ENCODE results near the gene LRMDA. TPM values are rescaled to one million over a fixed set of nuclear protein-coding genes. Genes with fewer than 3 reads are reported as not detected.

Gene LRMDA
- total and polyA plus RNA-seq, 2 donors from 2014 or later, result 23.2 to 48.6 TPM

GRCh38 chr10:76209135-76209534, 777.7 kb downstream of the LRMDA start:
- peaks cover 0 to 3% (median 0%) of the 10 kb centered on the region in 3 donors for H3K4me1 ChIP-seq (ENCODE audit: control insufficient read depth in 2 of 3, insufficient read depth in 2 of 3, low read depth in 1 of 3, low read length in 3 of 3)
- TF ChIP-seq CTCF (IDR thresholded peaks at IDR 0.05; ENCODE audit: borderline replicate concordance, extremely low read depth, insufficient read depth), result no peak
- DNase-seq (no peak), FAIRE-seq (no peak)
- no peaks in the 10 kb centered on the region for H3K9me3 ChIP-seq (ENCODE audit: control insufficient read depth in 2 of 3, insufficient read depth in 1 of 3, low read length in 3 of 3)
- no peak overlapping the region for H3K9ac ChIP-seq (ENCODE audit: low read length in 3 of 3)
- H3K27ac ChIP-seq (ENCODE audit: low read depth in 2 of 2, low read length in 2 of 2), result no peak overlapping the region
- H3K27me3 ChIP-seq (ENCODE audit: control insufficient read depth, insufficient read depth, low read length), result no peaks in the 10 kb centered on the region
- no peak overlapping the region for H3K4me3 ChIP-seq (ENCODE audit: low read length in 3 of 3)
- no peaks in the 10 kb centered on the region for H3K36me3 ChIP-seq (ENCODE audit: control insufficient read depth in 2 of 3, insufficient read depth in 3 of 3, low read length in 3 of 3)
- intact Hi-C loops (cut with DNase I), result no loop called here

- DNase-seq (no peak), FAIRE-seq (no peak)
- Histone ChIP-seq H3K9me3 (ENCODE audit: control insufficient read depth in 2 of 3, insufficient read depth in 1 of 3, low read length in 3 of 3) (no peaks in the 10 kb centered on the region), H3K27ac (ENCODE audit: low read depth in 2 of 2, low read length in 2 of 2) (no peak overlapping the region), H3K4me3 (ENCODE audit: low read length in 3 of 3) (no peak overlapping the region), H3K27me3 (ENCODE audit: control insufficient read depth, insufficient read depth, low read length) (no peaks in the 10 kb centered on the region), H3K36me3 (ENCODE audit: control insufficient read depth in 2 of 3, insufficient read depth in 3 of 3, low read length in 3 of 3) (no peaks in the 10 kb centered on the region), H3K9ac (ENCODE audit: low read length in 3 of 3) (no peak overlapping the region), H3K4me1 (ENCODE audit: control insufficient read depth in 2 of 3, insufficient read depth in 2 of 3, low read depth in 1 of 3, low read length in 3 of 3) (peaks cover 0 to 3% (median 0%) of the 10 kb centered on the region in 3 donors)
- TF ChIP-seq CTCF (IDR thresholded peaks at IDR 0.05; ENCODE audit: borderline replicate concordance, extremely low read depth, insufficient read depth), result no peak
- intact Hi-C loops (cut with DNase I), result no loop called here
Measured at GRCh38 chr10:76210211-76210610, 778.8 kb downstream of the LRMDA start.

- no peaks in the 10 kb centered on the region for H3K27me3 ChIP-seq (ENCODE audit: control insufficient read depth, insufficient read depth, low read length)
- H3K9me3 ChIP-seq (ENCODE audit: control insufficient read depth in 2 of 3, insufficient read depth in 1 of 3, low read length in 3 of 3), result no peaks in the 10 kb centered on the region
- intact Hi-C loops (cut with DNase I), result no loop called here
- H3K4me1 ChIP-seq (ENCODE audit: control insufficient read depth in 2 of 3, insufficient read depth in 2 of 3, low read depth in 1 of 3, low read length in 3 of 3), result no peaks in the 10 kb centered on the region
- no peak overlapping the region for H3K27ac ChIP-seq (ENCODE audit: low read depth in 2 of 2, low read length in 2 of 2)
- no peaks in the 10 kb centered on the region for H3K36me3 ChIP-seq (ENCODE audit: control insufficient read depth in 2 of 3, insufficient read depth in 3 of 3, low read length in 3 of 3)
- no peak for TF ChIP-seq CTCF (IDR thresholded peaks at IDR 0.05; ENCODE audit: borderline replicate concordance, extremely low read depth, insufficient read depth)
- FAIRE-seq, result no peak
- no peak for DNase-seq
- H3K9ac ChIP-seq (ENCODE audit: low read length in 3 of 3), result no peak overlapping the region
- no peak overlapping the region for H3K4me3 ChIP-seq (ENCODE audit: low read length in 3 of 3)
Measured at GRCh38 chr10:76211691-76212090, 780.3 kb downstream of the LRMDA start.

GRCh38 chr10:76213876-76214275, 782.5 kb downstream of the LRMDA start:
- Histone ChIP-seq H3K4me3 (ENCODE audit: low read length in 3 of 3) (no peak overlapping the region), H3K27ac (ENCODE audit: low read depth in 2 of 2, low read length in 2 of 2) (no peak overlapping the region), H3K4me1 (ENCODE audit: control insufficient read depth in 2 of 3, insufficient read depth in 2 of 3, low read depth in 1 of 3, low read length in 3 of 3) (no peaks in the 10 kb centered on the region), H3K9ac (ENCODE audit: low read length in 3 of 3) (no peak overlapping the region), H3K9me3 (ENCODE audit: control insufficient read depth in 2 of 3, insufficient read depth in 1 of 3, low read length in 3 of 3) (no peaks in the 10 kb centered on the region), H3K27me3 (ENCODE audit: control insufficient read depth, insufficient read depth, low read length) (no peaks in the 10 kb centered on the region), H3K36me3 (ENCODE audit: control insufficient read depth in 2 of 3, insufficient read depth in 3 of 3, low read length in 3 of 3) (no peaks in the 10 kb centered on the region)
- TF ChIP-seq CTCF (IDR thresholded peaks at IDR 0.05; ENCODE audit: borderline replicate concordance, extremely low read depth, insufficient read depth), result no peak
- intact Hi-C loops (cut with DNase I), result no loop called here
- FAIRE-seq, result no peak
- no peak for DNase-seq
